GM18507 (cell line): ENCODE results near the gene MED10.

ENCODE experiments used
- DNase-seq: peaks from one replicate; pipeline ENCODE4 v3.0.0; 2011; ENCODE audit warnings: low read depth; ENCODE audit not compliant: insufficient read length; ENCODE audit errors: extremely low spot score
- FAIRE-seq: peaks from 2 replicates; lab custom pipeline; 2011; peaks lifted over from hg19 to GRCh38; lab: Jason Lieb, UNC

The MED10 gene

DNA sequence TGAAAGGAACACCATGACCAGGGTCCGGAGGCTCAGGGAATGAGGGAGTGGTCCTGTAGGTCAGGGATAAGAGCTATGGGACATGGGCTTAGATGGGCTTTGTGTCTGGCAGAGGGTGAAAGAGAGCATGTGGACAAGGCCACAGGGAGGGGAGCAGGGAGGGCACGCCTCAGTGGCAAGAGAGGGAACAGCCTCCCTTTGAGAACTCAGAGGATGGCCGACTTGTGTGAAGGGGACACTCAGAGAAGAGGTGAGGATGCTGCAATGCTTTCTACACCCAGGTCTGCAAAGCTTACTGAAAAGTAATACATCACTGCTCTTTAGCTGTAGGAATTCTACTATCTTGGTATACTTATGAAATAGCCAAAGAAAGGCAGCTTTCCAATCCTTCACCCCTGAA, 23.5 kb downstream of the MED10 start:
- FAIRE-seq, result no peak

DNA sequence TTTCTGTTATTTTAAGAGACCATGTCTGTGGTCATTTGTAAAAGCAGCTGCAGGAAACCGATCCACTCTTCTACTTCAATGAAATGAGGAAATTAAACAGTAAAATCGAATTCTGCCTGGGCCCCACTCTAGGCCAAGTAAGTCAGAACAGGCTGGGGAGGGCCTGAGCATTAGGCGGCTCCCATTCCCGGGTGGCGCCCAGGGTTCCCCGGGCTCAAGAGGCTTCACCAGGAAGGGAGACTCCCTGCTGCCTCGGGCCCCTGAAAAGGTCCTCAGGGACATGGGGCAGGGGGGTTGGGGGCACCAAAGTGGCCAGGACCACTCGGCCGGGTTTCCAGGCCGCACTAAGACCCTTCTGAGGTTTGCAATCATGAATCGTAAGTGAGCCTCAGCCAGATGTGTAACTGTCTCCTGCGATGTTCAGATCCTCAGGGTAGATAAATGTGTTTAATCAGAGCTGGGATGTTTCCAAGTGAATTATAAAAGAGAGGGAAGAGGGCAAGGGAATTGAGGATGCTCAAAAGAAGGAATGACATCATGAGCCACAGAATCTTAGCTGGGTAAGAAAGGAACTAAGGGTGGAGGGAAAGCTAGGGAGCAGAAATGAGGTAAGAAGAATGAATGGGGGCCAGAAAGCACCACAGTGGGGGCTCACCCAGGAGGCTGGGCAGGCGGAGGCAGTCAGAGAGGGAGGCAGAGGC, 24.6 kb downstream of the MED10 start:
- FAIRE-seq (no peak), DNase-seq (no peak)

More for the DNA sequence above, 23.5 kb downstream of the MED10 start:
- DNase-seq, result no peak

GRCh38 chr5:6350277-6351090, 27.9 kb downstream of the MED10 start:
- no peak for FAIRE-seq

DNA sequence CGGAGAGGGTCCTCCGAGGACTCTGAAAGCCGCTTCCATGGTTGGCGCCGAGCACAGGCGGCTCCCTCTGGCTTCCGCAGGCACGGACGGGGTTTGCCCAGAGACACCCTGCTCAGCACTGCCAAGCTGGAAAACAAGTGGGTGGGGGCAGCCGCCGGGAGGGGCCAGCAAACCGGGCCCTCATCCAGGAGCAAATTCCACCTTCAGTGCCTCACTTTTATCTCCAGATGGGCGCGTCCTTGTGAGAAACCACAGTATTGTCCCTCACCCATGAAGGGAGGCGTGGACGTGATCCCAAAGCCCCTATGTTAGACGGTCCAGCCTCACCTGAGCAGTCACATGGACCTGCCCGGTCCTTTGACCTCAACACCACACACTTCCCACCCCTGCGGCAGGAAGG, 29.0 kb downstream of the MED10 start:
- FAIRE-seq (no peak), DNase-seq (no peak)

More at GRCh38 chr5:6350277-6351090, 27.9 kb downstream of the MED10 start:
- DNase-seq, result no peak

DNA sequence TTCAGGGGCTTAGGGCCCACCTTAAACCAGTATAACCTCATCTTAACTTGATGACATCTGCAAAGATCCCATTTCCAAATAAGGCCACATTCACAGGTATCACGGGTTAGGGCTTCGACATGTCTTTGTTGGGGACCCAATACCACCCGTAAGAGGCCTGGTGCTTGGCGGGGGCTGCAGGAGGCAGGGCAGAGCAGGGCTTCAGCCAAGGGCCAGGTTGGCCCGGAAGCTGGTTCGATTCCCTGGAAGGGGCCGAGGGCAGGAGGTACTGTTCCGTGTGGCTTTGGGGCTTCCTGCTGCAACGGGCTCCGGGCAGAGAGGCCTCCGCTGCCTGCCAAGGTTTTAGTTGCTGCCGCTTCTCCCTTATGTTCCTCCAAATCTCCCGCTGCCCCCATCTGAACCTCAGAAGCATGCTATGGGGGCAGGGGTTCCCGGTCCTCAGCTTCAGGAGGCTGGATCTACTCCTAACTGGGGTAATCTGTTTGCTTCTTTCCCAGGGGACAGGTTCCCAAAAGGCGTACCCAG, 29.8 kb downstream of the MED10 start:
- no peak for FAIRE-seq

DNA sequence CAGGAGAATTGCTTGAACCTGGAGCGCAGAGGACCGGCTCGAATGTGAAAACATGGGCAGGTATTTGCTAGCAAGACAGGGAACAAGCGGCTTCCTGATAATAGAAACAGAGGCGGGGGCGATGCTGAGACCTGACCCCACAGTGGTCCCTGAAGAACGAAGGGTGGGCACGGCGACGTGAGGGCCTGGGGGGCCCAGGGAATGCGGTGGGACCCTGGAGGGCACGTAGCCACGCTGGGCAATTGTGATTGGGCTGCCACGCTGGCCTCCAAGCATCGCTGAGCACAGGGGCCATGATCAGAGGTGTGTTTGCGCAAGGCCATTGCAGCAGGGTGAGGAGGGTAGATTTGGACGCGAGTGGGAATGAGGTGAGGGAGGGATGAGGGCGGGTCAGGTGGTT, 30.7 kb downstream of the MED10 start:
- DNase-seq, result no peak
- FAIRE-seq, result no peak

More for the DNA sequence above, 29.8 kb downstream of the MED10 start:
- no peak for DNase-seq

GRCh38 chr5:6347165-6347564, 31.2 kb downstream of the MED10 start:
- FAIRE-seq (no peak), DNase-seq (no peak)

- FAIRE-seq (no peak), DNase-seq (no peak)
These were observed 33.8 kb downstream of the MED10 start for GRCh38 chr5:6344593-6344989.

DNA sequence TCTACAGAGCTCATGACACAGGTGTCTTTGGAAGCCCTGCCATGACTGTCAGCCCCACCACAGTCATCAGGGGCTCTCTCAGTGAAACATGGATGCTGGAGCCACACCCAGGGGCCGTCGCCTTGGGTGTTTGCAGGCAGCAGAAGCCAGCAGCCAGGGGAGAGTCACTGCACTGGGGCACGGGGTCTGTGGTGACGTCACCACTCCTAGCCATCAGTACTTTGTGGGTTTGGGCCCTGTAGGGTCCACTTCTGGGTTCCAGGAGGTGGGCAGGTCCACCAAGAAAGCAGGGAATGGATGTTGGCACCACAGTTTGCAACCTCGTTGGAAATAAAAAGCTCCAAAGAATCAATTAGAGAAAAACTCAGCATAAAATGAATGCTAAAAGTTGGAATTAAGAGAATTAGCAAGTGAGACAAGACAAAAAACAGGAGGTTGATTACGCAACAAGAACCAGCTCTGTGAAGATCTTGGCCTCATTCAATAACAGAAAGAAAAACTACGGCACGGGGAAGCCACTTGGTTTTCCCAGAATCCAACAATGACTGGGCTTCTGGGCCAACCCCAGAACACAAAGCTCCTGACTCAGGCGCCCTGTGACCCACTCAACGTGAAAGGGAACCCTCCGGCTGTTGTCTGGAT, 34.3 kb downstream of the MED10 start:
- FAIRE-seq, result no peak
- no peak for DNase-seq

DNA sequence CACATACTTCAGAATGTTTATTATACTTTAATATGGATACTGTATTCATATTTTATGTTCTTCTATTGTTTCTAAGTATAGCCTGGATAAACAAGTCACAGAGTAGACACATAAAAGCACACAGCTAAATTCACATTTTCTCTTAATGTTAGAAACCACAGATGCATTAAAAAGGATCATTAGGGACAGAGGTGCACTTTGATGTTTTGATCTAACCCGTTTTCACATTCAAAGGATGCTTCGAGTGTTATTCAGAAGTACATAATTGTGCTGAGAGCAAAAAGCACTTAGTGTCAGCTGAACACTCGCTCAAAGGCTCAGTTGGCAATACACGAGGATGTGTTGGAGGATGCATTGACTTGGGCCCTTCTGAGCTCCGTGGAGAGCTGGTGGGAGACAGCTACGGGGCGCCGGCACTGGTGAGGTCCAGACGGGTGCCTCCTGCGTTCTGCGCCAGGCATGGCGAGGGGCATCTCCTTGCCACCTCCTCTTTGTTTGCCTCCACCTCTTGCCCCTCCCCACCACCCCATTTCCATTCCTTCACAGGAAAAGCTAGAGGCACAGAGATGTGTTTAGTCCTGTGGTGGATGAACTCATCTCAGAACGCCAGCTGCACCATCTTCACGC, 35.5 kb downstream of the MED10 start:
- DNase-seq (no peak), FAIRE-seq (no peak)

DNA sequence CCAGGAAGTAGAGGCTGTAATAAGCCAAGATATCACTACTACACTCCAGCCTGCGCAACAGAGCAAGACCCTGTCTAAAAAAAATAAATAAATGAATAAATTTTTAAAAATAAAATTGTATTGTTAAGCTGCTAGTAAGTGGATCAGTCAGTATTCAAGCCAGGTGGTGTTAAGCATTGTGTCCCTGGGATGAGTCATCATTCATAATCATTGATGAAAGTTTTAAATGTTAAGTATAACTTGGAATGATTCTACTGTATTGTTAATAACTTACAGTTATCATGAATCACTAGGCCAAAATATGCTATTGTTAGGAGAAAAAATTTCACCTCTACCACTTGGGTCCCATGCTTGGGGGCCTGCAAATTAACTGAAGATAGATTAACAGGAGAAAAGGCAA, 38.2 kb downstream of the MED10 start:
- DNase-seq, result no peak
- no peak for FAIRE-seq

DNA sequence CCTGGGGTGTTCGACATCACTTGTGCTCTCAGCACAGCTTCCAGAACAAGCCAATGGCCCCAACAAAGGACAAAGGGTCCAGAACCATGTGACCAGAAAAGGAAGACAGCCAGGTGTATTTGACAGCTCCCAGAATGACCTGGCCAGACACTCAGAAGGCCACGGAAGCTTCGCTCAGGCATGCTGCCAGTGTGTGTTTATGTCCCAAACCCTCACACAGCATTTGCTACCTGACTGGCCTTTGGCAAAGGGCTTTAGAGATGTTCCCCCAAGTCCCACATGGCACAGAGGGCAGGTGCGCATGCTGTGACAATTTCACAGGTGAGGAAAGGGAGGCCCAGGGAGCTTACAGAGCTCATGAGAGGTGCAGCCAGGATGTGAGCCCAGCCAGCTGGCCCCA, 39.5 kb downstream of the MED10 start:
- FAIRE-seq (no peak), DNase-seq (no peak)

- FAIRE-seq (no peak), DNase-seq (no peak)
These were observed 40.2 kb downstream of the MED10 start for GRCh38 chr5:6338135-6338534.

- DNase-seq (no peak), FAIRE-seq (no peak)
These were observed 45.0 kb downstream of the MED10 start for GRCh38 chr5:6333182-6333905.

DNA sequence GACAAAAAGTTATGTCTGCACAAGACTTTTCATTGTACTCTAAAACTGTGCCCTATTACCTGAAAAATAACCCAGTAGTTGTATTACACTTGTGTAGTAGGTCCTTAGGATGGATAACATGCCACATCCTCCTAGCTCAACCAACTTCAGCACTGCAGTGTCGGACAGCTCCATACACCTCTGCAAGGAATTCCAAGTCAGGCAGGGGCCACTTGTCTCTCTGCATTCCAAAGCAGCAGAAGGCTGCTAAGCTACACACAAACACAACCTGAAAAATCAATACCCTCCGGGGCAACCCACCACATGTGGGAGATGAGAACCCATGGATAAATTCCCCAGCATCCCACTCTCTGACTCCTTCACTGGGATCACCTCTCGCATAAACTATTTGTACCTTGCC, 50.2 kb downstream of the MED10 start:
- FAIRE-seq (no peak), DNase-seq (no peak)

- FAIRE-seq (no peak), DNase-seq (no peak)
These were observed 51.6 kb downstream of the MED10 start for GRCh38 chr5:6326776-6327175.

DNA sequence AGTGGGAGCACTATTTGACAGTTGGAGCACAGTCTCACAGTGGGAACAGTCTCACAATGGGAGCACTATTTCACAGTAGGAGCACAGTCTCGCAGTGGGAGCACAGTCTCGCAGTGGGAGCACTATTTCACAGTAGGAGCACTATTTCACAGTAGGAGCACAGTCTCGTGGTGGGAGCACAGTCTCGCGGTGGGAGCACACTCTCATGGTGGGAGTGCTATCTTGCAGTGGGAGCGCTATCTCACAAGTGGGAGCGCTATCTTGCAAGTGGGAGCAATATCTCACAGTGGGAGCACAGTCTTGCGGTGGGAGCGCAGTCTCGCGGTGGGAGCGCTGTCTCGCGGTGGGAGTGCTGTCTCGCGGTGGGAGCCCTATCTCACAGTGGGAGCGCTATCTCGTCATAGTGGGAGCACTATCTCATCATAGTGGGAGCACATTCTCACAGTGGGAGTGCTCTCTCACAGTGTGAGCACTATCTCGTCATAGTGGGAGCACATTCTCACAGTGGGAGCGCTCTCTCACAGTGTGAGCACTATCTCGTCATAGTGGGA, 56.1 kb downstream of the MED10 start:
- no peak for FAIRE-seq
- DNase-seq, result no peak
